GM18909 (cell line): Measurements from ENCODE around the gene ATP10A.

Source experiments
- ATAC-seq: cut with Tn5 transposase; IDR thresholded peaks from one replicate; pipeline ENCODE4 v1.9.1; 2021; ENCODE audit warnings: mild to moderate bottlenecking; ENCODE audit not compliant: unreplicated experiment, poor library complexity

ATP10A gene

DNA sequence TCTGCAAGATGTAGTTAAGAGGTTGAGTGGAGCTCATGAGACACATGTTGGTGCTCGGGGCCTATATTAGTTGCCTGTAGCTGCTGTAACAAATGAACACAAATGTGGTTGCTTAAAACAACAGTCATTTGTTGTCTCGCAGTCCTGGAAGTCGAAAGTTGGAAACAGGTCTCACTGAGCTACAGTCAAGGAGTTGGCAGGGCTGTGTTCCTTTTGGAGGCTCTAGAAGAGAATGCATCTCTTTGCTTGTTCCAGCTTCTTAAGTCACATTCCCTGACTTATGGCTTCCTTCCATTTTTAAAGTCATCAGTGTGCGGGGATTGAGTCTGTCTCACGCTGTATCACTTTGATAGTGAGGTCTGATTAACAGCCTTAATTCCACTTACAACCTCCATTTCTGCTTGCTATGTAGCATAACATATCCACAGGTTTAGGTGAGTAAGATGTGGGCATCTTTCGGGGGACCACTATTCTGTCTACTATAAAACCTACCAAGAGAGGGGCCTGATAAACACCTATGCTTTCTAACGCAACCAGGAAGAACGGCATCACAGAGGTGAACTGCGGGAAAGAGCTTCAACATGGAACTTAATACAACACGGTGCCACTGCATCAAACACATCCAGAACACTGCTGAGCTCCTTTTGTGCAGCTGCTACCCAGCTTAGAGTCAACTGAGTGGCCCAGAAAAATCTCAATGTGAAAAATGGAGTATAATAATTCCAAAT is 119.4 kb downstream of the ATP10A start:
- ATAC-seq, result no peak

DNA sequence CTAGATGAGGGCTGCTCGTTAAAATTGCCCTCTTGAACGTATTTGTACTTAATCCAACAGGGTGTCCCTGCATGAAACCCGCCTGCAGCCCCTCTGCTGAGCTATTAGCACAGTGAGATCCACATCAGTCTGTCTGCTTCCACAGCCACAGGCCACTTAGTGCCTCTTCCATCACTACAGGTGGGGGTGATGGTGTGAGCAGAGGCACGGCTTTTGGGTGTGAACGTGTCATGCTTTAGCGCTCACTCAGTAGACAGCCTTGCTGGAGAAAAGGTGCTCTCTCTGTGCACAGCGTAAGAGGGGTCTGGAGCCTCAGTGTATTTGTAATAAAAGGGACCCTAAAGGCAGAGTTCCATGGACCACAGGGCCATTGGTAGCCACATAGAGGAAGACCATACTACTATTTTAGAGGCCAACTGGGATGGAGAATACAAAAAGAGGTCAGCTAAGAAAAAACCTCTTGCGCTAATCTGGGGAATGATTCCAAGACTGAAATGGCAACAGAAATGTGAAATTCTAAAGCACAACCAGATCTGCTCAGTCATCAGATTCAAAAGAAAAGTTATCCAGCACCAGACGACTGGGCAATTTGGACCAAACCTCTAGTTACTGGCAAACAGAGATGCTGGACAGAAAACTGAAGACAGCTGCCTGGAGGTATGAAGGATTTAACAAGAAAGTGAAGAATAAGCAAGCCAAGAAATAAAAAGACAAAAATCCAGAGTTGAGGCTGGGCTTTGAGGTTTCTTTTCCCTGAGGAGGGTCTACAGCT is 120.2 kb downstream of the ATP10A start:
- no peak for ATAC-seq

DNA sequence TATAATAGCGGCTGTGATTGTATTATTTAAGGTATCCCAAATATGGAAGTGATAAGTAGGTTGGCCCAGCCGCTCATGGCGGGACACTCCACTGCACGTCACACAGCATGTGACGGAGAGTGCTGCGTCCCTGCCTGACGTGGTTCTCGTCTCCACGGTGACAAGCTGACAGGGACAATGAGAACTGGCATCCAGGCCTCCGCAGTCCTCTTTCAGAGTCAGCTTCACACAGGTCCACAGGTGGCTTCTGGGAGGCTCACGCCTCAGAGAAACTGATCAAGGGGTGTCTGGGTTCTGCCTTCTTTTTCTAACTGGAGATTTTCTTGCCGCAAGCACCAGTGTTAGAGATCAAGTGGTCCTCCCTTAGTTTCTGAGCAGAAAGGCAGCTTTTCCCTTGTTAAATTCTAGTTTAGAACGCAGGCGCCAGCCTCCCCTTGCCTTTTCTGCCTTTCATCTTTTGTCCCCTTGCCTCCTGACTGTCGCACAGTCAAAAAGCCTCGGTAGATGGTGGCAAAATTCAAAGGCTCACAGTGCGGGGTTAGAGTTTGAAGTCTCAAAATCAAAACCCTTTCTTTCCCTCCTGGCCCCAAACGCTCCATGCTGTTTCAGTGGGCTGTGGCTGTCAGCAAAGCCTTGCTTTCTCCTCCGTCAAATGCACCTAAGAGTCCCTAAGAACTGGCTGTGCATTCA is 120.9 kb downstream of the ATP10A start:
- ATAC-seq, result no peak

DNA sequence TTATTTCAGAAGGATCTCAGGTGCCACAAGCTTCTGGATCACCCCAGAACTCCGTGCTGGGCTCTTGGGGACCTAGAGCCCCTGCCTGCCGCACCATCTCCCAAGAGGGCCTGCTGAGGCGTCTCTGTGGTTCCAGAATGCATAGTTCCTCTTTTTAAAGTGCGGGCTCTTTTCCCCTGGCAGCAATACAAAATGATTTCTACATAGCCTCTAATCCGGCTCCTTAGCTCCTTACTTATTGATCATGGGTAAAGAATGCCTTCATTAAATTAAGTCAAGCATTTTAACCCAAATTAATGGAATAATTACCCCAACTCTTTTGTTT is 121.9 kb downstream of the ATP10A start:
- no peak for ATAC-seq

DNA sequence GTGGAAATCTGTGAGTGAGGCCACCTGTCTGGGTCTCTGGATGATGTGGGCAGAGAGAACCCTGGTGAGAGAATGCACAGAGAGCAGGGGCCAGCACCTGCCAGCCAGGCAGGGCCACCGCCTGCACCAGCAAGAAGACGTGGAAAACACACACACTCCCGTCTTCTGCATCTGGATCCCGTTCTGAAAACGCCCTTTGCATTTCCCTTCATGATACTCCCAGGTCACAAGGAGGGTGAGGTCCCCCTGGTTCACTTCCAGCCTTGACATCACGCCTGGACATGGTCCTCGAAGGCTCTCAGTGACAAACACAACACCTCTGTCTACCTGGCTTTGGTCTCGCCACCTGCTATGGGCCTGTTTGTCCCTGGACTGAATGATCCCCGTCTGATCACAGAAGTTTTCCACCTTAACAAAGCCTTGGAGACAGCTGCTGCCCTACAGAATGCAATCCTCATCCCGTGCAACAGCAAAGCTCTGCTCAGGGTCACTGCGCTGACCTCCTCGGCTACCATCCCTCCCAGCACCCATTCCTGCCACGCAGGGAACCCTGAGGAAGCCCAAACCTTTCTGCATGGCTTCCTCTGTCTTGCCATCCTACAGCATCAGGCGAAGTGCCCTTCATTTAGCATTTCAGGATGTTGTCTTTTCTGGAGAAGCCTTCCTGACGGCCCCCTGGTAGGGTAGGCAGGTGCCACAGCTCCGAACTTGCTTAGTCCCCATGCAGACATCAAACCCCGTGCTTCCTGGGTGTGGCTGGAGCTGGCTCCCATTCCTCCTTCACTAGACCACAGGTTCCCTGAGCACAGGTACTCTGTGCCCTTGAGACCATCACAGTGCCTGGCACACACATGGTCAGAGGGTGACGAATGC is 122.5 kb downstream of the ATP10A start:
- ATAC-seq, result no peak

DNA sequence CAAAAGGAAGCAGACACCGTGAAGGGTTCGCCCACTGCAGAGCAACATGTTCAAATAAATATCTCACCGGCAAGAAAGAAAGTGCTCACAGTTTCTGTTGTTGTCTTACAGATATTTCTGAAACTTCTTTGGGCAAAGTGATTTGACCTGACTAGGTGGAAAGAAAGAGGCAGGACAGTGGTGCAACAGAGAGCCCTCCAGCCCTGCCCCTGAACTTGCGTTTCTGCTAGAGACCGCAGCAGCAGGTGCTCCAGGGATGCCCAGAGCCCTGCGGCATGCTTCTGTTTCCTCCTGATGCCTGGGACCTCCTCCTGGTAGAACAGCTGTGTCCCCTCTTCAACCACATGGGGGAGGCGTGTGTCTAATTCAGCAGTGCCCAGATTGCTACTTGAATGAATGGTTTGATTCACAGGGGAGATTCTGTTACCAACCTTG is 123.4 kb downstream of the ATP10A start:
- ATAC-seq, result peak; percentile 79

DNA sequence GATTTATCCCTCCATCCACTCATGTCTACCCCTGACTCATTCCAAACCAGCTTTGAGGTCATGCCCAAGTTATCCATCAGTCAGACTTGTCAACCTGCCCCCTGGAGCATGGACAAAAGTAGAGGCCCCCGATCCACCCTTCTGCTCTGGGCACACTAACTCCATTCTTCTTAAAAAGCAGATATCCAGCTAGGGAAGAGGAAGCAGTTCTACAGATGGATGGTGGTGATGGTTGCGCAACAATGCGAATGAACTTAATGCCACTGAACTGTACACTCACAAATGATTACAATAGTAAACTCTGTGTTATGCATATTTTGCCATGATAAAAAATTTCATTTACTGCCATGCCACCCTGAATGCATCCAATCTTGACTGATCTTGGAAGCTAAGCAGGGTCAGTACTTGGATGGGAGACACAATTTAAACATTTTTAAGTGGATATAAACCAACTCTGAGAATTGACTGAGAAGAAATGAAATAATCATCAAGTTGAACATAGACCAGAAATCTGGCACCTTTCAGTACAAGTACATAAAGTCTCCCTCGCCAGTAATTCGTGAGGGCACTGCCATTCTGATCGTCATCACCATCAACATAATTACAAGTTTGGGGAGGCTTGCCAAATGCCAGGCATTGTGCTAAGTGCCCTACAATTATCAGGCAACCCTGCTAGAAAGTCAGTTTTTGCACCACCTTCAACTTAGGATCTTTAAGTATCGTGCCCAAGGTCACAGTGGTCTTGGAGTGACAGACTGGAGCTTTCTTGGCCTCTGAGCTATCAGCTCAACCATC is 124.8 kb downstream of the ATP10A start:
- no peak for ATAC-seq

DNA sequence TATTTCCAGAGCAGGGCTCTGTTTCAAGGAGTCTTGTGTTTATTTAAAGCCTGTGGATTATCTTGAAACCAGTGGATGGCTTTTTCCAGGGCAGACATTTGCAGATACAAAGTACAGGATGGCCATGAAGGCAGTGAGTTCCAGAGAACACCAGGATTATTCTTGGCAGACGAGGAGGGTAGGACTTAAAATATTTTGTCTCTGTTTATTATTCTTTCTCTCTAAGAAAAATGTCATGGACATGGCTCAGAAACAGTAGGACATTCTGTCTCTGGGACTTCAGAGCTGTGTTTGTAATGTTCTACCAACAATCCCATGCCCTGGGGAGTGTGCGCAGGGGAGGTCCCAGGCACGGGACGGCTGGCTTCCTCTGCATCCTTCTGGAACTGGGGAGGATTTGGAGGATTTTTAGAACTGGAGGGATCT is 125.9 kb downstream of the ATP10A start:
- ATAC-seq, result no peak

DNA sequence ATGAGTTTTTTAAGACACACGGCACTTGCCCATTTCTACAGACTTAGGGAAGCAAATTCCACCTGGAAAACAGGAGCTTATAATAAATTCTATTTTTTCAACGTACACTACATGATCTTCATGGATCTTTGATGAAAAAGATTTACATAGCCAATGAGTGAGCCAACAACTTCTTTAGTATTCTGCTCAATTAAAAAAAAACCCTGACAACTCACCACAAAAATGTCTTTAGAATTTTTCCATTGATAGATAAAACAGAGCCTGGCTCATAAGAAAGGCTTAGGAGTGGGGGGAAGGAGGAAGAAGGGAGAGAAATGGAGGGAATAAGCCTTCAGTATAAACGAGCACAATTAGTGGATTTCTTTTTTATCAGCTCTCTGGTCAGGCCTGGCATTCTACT is 126.7 kb downstream of the ATP10A start:
- no peak for ATAC-seq

DNA sequence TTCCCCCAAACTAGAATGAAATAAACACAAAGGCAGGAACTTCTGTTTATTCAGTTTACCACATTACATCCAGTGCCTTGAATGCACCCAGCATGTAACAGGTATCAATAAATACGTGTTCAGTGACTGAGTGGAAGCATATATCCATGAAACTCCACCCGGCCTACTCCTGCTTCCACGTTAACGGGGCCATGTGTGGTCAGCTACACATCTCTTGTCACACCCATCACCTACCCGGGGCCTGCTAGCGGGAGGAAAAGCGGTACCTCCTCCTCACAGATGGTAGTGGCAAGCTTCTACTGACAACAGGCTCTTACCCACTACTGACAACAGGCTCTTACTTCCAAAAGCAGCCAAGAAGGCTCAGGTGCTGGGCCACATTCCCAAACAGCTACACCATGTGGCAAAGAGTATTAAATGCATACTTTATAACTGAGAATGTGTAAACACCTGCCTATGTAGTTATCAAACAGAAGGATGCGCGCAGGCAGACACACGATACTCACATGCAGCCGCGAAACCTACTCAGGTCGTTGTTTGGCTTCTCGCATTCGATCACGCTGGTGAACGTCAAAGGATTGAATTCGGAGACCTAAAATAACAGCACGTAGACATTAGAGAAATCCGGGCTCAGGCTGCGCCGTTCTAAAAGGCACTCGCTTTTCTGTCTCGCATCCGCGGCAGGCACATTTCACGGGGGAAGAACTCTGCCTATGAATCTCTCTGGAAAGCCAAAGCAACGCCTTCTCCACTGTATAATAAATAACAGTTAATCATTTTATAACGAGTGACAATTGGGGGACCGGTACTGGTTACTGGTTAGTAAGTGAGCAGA is 127.4 kb downstream of the ATP10A start:
- no peak for ATAC-seq

DNA sequence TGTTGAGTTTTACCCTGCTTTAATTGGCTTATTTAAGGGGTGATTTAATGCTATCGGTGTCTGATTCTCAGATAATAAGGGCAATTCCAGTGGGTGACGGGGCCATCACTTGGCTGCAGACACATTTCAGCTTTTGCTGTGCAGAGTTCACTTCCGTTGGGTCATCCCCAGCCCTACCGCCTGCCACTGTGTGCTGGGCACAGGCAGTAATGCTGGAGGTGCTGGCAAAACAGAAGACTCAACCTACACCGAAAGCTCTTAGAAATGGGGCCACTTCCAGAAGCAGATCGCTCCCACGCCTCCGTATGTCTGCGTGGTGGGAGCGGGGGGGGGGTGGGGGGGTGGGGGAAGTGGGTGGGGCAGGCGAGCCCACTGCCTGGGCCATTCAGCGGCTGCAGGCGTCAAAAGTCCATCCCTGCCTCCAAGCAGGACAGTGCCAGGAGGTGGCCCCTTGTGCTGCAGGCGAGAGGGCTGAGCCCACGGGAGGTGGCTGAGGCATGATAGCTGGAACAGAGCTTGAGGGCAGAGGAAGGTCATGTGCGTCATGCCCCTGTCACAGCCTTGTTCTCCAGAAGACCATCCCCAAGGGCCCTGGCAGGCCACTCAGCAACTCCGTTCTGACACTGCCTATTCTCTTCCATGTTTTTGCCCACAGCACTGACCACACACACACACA is 128.3 kb downstream of the ATP10A start:
- no peak for ATAC-seq

DNA sequence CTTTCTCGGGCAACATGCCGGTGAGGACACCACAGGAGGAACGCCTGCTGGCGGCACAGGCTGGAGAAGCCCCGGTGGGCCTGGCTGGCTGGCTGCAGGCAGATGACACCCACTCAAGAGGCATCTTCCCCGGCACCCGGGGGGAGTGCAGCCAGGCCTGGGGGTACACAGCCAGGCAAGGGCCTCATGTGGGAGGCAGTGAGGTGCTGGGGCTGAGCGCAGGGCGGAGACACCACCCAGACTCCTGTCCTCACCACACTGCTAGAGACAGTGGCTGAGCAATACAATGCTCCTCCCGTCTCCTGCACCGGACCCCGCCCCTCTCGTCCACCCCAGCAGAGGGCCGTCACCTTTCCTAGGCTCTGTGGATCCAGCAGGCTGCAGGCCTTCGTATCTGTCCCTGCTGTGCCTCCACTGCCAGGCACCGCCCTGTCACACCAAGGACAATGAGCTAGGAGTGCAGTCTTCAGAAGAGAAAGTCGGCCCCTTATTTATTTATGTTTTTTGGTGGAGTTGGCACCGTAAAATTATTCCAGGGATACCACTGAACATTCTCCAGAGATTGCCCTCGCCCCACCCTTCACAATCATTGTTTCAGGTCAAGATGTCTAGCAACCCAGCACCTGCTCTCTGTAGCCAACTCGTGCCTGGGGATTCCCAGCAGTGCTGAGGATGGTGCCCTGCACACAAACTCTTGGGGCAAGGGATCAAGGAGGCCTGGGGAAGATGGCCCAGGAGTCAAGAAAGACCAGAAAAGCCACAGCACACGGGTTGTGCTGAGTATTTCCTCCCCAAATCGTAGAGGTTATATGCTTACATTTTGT is 129.1 kb downstream of the ATP10A start:
- no peak for ATAC-seq

DNA sequence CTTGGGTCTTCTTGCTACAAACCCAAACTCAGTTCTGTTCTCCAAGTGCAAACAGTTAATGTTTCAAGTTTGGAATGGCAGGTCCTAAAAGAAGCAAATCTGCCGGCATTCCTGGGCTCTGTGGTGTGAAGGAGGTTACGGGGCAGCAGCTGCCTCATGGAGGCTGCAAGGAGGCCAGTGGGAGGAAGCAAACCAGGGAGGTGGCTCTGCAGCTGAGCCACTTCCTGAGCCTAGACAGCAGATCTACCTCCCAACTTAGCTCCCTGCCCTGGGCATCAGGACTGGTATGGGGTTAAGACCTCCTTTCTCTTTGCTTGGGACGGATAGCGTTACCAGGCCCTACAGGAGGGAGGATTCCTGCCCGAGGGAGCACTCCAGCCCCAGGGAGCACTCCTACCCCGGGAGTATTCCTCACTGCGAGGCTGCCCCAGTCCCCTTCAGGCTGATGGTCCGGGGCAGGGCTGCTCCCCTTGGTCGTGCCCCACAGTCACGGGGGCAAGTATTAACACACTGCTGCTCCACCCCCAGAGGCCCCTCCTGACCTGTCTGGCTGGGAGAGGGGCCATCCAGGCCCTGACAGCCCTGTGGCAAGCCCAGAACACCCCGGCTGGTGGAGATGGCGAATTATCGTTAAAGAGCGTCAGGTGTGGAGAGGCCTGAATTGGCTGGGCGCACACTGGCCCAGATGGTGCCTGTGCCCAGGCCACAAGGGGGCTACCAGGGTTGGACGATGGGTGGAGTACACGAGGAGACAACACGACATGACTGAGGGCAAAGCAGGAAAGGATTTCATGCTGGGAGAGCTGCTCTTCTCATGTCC is 129.9 kb downstream of the ATP10A start:
- ATAC-seq, result no peak

DNA sequence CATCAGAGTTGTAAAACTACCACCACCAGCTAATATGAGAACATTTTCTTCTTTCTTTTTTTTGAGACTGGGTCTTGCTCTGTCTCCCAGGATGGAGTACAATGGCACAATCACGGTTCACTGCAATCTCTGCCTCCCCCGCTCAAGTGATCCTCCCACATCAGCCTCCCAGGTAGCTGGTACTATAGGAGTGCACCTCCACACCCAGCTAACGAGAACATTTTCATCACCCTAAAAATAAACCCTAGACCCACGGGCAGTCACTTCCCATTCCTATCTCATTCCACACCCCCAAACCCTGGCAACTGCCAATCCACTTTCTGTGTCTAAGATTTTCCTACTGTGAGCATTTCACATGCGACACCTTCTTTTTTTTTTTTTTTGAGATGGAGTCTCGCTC is 130.9 kb downstream of the ATP10A start:
- ATAC-seq, result no peak

DNA sequence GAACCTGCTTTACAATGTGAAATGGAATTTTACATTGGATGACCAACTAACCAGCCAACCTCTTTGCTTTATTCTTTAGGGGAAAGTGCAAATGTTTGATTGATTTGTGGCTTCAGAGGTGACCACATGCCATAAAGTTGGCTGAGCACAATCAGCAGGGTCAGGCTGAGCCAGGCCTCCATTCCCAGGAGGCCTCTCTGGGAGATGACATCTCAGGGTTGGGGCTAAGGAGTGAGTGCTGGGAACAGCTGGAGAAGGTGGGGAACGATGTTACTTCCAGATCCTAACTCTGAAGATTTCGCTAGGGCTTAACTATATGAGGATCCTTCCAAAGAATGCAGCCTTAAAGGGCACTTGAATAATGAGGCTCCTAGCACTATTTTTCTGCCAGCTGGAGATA is 131.7 kb downstream of the ATP10A start:
- ATAC-seq, result no peak

DNA sequence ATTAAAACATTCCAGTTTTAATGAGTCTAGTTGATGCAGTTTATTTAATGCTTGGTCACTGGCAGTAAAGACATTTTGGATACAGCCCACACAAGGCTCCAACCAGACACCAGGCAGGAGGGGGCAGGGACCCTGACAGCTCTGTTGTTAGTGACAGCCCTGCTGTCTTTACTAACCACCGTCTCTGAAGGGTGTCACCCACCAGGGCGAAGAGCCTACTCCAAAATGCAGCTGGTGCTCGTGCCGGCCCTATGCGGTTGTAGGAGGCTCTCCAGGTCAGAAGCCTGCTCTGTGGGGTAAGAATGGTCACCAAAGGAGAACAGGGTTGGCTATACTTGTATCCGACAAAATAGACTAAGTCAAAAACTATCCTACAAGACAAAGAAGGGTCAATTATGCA is 132.2 kb downstream of the ATP10A start:
- no peak for ATAC-seq

DNA sequence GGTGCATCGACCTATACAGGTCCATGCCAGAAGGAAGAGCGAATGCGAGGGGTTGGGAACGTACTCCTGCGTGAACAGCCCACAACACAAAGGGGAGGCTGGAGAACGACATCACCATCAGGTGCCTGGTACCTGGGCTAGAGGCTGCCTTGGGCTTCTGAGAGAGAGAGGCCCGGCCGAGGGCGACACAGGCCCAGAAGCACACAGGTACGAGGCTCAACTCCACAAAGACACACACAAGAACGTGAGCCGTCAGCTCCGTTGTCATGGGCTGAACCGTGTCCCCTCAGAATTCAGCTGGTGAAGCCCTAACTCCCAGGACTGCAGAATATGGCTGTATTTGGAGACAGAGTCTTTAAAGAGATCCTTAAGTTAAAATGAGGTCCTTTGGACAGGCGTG is 134.3 kb downstream of the ATP10A start:
- ATAC-seq, result no peak
